Neural cell (in vitro differentiated cells): ENCODE results near the gene PHACTR1. TPM values are rescaled to one million over a fixed set of nuclear protein-coding genes. Genes with fewer than 3 reads are reported as not detected.

ENCODE experiments used
- H2AFZ ChIP-seq: fragments of 200-600, 300-800 bp; sonication (generic), shearing (Covaris generic); 2 replicates; pipeline ENCODE4 v1.6.0; 2014; ENCODE audit warnings: low read depth, mild to moderate bottlenecking, antibody characterized with exemption, low read length, moderate library complexity
- H3F3A ChIP-seq: fragments of 200-600 bp; shearing (Covaris generic); 2 replicates; pipeline ENCODE4 v1.6.1; 2016; ENCODE audit warnings: mild to moderate bottlenecking, moderate library complexity, mixed read lengths, antibody characterized with exemption, low read length; ENCODE audit not compliant: insufficient read depth, poor library complexity, severe bottlenecking
- H3K27ac ChIP-seq: fragments of 200-600, 300-800 bp; sonication (generic), shearing (Covaris generic); 2 replicates; pipeline ENCODE4 v1.5.1; 2014; ENCODE audit warnings: mild to moderate bottlenecking, low read length, moderate library complexity
- H3K27me3 ChIP-seq: fragments of 300-800, 200-600 bp; sonication (generic), shearing (Covaris generic); 2 replicates; pipeline ENCODE4 v1.6.0; 2014; ENCODE audit warnings: mild to moderate bottlenecking, low read depth, low read length, moderate library complexity; ENCODE audit not compliant: insufficient read depth
- H3K36me3 ChIP-seq: fragments of 300-800, 200-600 bp; sonication (generic), shearing (Covaris generic); 2 replicates; pipeline ENCODE4 v1.5.1; 2014; ENCODE audit warnings: mild to moderate bottlenecking, antibody characterized with exemption, low read length, moderate library complexity; ENCODE audit not compliant: insufficient read depth
- H3K4me2 ChIP-seq: fragments of 300-800, 200-600 bp; sonication (generic), shearing (Covaris generic); 2 replicates; pipeline ENCODE4 v1.6.0; 2014; ENCODE audit warnings: mild to moderate bottlenecking, low read length
- H3K4me3 ChIP-seq: fragments of 300-800, 200-600 bp; sonication (generic), shearing (Covaris generic); 2 replicates; pipeline ENCODE4 v1.5.1; 2014; ENCODE audit warnings: mild to moderate bottlenecking, low read length, moderate library complexity
- H3K79me2 ChIP-seq: fragments of 200-600 bp; shearing (Covaris generic); replicated peaks from 2 replicates; pipeline ENCODE4 v1.6.0; 2014; ENCODE audit warnings: mild to moderate bottlenecking, low read length, moderate library complexity; ENCODE audit not compliant: insufficient read depth
- H3K9ac ChIP-seq: fragments of 300-800, 200-600 bp; sonication (generic), shearing (Covaris generic); 2 replicates; pipeline ENCODE4 v1.6.1; 2016; ENCODE audit warnings: mild to moderate bottlenecking, low read length, mixed read lengths
- H3K9me2 ChIP-seq: fragments of 200-600 bp; shearing (Covaris generic); 2 replicates; pipeline ENCODE4 v1.6.1; 2016; ENCODE audit warnings: mild to moderate bottlenecking, low read length, mixed read lengths; ENCODE audit not compliant: insufficient read depth
- H3K9me3 ChIP-seq: fragments of 200-600, 300-800 bp; sonication (generic), shearing (Covaris generic); 2 replicates; pipeline ENCODE4 v1.6.1; 2016; ENCODE audit warnings: mild to moderate bottlenecking, mixed run types, low read length, moderate library complexity, mixed read lengths
- H4K20me1 ChIP-seq: fragments of 200-600 bp; shearing (Covaris generic); 2 replicates; pipeline ENCODE4 v1.6.1; 2016; ENCODE audit warnings: mild to moderate bottlenecking, mixed run types; ENCODE audit not compliant: insufficient read depth
- EP300 ChIP-seq: fragments of 450-650 bp; conservative IDR thresholded peaks from 2 replicates; pipeline ENCODE4 v1.6.1; 2014; ENCODE audit warnings: antibody characterized with exemption, mild to moderate bottlenecking, moderate library complexity; ENCODE audit not compliant: poor library complexity, severe bottlenecking
- EZH2 ChIP-seq: fragments of 200-600, 300-800 bp; shearing (Covaris generic), sonication (generic); IDR thresholded peaks from 2 replicates; pipeline ENCODE4 v1.6.1; 2014; ENCODE audit warnings: antibody characterized with exemption, low read length, borderline replicate concordance, mild to moderate bottlenecking; ENCODE audit not compliant: insufficient read depth, poor library complexity, severe bottlenecking
- MXI1 ChIP-seq: fragments of 450-650 bp; conservative IDR thresholded peaks from 2 replicates; pipeline ENCODE4 v1.6.1; 2014; ENCODE audit warnings: antibody characterized with exemption, mild to moderate bottlenecking; ENCODE audit not compliant: poor library complexity, severe bottlenecking
- POLR2AphosphoS5 ChIP-seq: IDR thresholded peaks from 2 replicates; pipeline ENCODE4 v1.6.1; 2012
- RAD21 ChIP-seq: fragments of 450-650 bp; conservative IDR thresholded peaks from 2 replicates; pipeline ENCODE4 v1.6.1; 2014; ENCODE audit warnings: antibody characterized with exemption, mild to moderate bottlenecking, moderate library complexity
- SMC3 ChIP-seq: fragments of 450-650 bp; conservative IDR thresholded peaks from 2 replicates; pipeline ENCODE4 v1.6.1; 2014; ENCODE audit warnings: antibody characterized with exemption, mild to moderate bottlenecking, moderate library complexity; ENCODE audit not compliant: poor library complexity
- TAF1 ChIP-seq: IDR thresholded peaks from 2 replicates; pipeline ENCODE4 v1.6.1; 2012; ENCODE audit warnings: low read depth
- polyA plus RNA-seq: library from polyadenylated mRNA; depleted of rRNA; stranded (reverse); fragments of >200 nt; gene quantifications from 2 replicates; pipeline ENCODE4 v1.2.3, GENCODE V29; 2014
- TF ChIP-seq, protein P1 (sequence below): fragments of 450-650 bp; IDR thresholded peaks from 2 replicates; pipeline ENCODE4 v1.5.1; 2014; ENCODE audit warnings: antibody characterized with exemption, mild to moderate bottlenecking, moderate library complexity; ENCODE audit not compliant: poor library complexity, severe bottlenecking
- TF ChIP-seq, protein P2 (sequence below): IDR thresholded peaks from 2 replicates; pipeline ENCODE4 v1.6.1; 2012; ENCODE audit warnings: borderline replicate concordance

PHACTR1 gene
- polyA plus RNA-seq, 1 donor from 2014 or later: 7.8 TPM

DNA sequence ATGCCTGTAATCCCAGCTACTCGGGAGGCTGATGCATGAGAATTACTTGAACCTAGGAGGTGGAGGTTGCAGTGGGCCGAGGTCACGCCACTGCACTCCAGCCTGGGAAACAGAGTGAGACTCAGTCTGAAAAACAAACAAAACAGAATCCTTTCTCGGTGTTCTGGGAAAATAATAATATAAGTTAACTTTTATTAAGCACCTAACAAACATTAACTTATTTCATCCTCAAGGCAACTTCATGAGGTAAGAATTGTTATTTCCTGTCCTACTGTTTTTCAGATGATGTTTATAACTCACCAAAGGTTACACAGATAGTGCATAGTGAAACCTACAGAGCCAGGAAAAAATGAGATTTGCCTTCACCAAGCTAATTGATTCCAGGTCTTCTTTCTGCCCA lies 221.4 kb downstream of the PHACTR1 start:
- Histone ChIP-seq H3K79me2 (no peaks in the 10 kb centered on the region), H3K4me3 (no peak overlapping the region), H2AFZ (no peak overlapping the region), H4K20me1 (no peaks in the 10 kb centered on the region), H3K27me3 (no peaks in the 10 kb centered on the region), H3F3A (no peaks in the 10 kb centered on the region), H3K36me3 (peaks cover 6% of the 10 kb centered on the region), H3K9me2 (no peaks in the 10 kb centered on the region), H3K9ac (no peak overlapping the region), H3K4me2 (no peak overlapping the region), H3K27ac (no peak overlapping the region), H3K9me3 (no peaks in the 10 kb centered on the region)
- TF ChIP-seq SMC3 (no peak), TAF1 (no peak), RAD21 (no peak), POLR2AphosphoS5 (no peak), MXI1 (no peak), EP300 (no peak), EZH2 (no peak)
- TF ChIP-seq, protein P1, sequence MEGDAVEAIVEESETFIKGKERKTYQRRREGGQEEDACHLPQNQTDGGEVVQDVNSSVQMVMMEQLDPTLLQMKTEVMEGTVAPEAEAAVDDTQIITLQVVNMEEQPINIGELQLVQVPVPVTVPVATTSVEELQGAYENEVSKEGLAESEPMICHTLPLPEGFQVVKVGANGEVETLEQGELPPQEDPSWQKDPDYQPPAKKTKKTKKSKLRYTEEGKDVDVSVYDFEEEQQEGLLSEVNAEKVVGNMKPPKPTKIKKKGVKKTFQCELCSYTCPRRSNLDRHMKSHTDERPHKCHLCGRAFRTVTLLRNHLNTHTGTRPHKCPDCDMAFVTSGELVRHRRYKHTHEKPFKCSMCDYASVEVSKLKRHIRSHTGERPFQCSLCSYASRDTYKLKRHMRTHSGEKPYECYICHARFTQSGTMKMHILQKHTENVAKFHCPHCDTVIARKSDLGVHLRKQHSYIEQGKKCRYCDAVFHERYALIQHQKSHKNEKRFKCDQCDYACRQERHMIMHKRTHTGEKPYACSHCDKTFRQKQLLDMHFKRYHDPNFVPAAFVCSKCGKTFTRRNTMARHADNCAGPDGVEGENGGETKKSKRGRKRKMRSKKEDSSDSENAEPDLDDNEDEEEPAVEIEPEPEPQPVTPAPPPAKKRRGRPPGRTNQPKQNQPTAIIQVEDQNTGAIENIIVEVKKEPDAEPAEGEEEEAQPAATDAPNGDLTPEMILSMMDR: no peak
- TF ChIP-seq, protein P2, sequence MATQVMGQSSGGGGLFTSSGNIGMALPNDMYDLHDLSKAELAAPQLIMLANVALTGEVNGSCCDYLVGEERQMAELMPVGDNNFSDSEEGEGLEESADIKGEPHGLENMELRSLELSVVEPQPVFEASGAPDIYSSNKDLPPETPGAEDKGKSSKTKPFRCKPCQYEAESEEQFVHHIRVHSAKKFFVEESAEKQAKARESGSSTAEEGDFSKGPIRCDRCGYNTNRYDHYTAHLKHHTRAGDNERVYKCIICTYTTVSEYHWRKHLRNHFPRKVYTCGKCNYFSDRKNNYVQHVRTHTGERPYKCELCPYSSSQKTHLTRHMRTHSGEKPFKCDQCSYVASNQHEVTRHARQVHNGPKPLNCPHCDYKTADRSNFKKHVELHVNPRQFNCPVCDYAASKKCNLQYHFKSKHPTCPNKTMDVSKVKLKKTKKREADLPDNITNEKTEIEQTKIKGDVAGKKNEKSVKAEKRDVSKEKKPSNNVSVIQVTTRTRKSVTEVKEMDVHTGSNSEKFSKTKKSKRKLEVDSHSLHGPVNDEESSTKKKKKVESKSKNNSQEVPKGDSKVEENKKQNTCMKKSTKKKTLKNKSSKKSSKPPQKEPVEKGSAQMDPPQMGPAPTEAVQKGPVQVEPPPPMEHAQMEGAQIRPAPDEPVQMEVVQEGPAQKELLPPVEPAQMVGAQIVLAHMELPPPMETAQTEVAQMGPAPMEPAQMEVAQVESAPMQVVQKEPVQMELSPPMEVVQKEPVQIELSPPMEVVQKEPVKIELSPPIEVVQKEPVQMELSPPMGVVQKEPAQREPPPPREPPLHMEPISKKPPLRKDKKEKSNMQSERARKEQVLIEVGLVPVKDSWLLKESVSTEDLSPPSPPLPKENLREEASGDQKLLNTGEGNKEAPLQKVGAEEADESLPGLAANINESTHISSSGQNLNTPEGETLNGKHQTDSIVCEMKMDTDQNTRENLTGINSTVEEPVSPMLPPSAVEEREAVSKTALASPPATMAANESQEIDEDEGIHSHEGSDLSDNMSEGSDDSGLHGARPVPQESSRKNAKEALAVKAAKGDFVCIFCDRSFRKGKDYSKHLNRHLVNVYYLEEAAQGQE: no peak

DNA sequence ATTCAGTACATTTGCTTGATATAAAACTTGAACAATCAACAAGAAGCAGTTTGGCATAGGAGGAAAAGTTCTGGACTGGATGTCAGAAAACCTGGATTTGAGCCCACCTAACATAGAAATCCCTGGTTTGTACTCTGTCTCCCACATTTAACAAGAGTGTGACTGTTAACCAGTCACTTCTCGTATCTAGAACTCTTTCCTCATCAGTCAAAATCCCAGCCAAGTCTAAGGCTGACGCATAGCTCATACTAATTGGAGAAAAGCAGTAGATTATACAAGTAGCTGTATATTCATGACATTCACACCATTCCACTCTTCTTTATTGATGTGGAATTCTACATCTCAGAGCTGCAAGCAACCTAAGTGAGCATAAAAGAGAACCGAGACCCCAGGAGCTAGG lies 222.7 kb downstream of the PHACTR1 start:
- Histone ChIP-seq H3K27ac (no peak overlapping the region), H3K9ac (no peak overlapping the region), H3K9me3 (no peaks in the 10 kb centered on the region), H3K79me2 (no peaks in the 10 kb centered on the region), H3K27me3 (no peaks in the 10 kb centered on the region), H3K9me2 (no peaks in the 10 kb centered on the region), H3F3A (no peaks in the 10 kb centered on the region), H3K36me3 (peaks cover 6% of the 10 kb centered on the region), H4K20me1 (no peaks in the 10 kb centered on the region), H3K4me2 (no peak overlapping the region), H3K4me3 (no peak overlapping the region), H2AFZ (no peak overlapping the region)
- TF ChIP-seq EZH2 (no peak), TAF1 (no peak), POLR2AphosphoS5 (no peak), RAD21 (no peak), SMC3 (no peak), MXI1 (no peak), EP300 (no peak)
- TF ChIP-seq, protein P1: no peak
- TF ChIP-seq, protein P2: no peak
